Measurements from ENCODE around the gene NPS. TPM values are rescaled to one million over a fixed set of nuclear protein-coding genes. Genes with fewer than 3 reads are reported as not detected.

NPS gene
- total RNA-seq, 1 experiment from 2014 or later = not detected

- Histone ChIP-seq H3K9ac (ENCODE audit: low read length) (no peak overlapping the region), H3K27ac (ENCODE audit: low read length) (no peak overlapping the region)
Measured at GRCh38 chr10:127600479-127600878, 51.4 kb downstream of the NPS start.

More at GRCh38 chr10:127600479-127600878, 51.4 kb downstream of the NPS start:
- no peaks in the 10 kb centered on the region for H3K79me2 ChIP-seq (ENCODE audit: low read length)
- no peaks in the 10 kb centered on the region for H3K4me1 ChIP-seq (ENCODE audit: low read length)
- H3K36me3 ChIP-seq (ENCODE audit: insufficient read depth, low read length) = no peaks in the 10 kb centered on the region
- no peak overlapping the region for H2AFZ ChIP-seq (ENCODE audit: low read length)
- no peak overlapping the region for H3K4me2 ChIP-seq (ENCODE audit: low read depth, low read length, poor library complexity, severe bottlenecking)
- no peaks in the 10 kb centered on the region for H4K20me1 ChIP-seq (ENCODE audit: insufficient read depth, low read depth, low read length)
- no peaks in the 10 kb centered on the region for H3K9me2 ChIP-seq (replicated peaks; ENCODE audit: insufficient read depth, low read length)
- H3K4me3 ChIP-seq (ENCODE audit: low read length) = no peak overlapping the region
- DNase-seq = no peak
- H3K27me3 ChIP-seq (ENCODE audit: low read length) = no peaks in the 10 kb centered on the region
- no peaks in the 10 kb centered on the region for H3K9me3 ChIP-seq (ENCODE audit: low read length)

Other genes with a start within 250 kb of the NPS start
- gene FOXI2, start 187.9 kb downstream of the NPS start, total RNA-seq (2014; rRNA removed; shearing (Covaris generic); ENCODE audit: low replicate concordance) = not detected in 2 replicates

Measured in Karpas-422 (cell line).